ENCODE data around the gene PARVG.
A peak's percentile ranks its signal among the peaks of the same experiment; 100 is the strongest.

PARVG gene

DNA sequence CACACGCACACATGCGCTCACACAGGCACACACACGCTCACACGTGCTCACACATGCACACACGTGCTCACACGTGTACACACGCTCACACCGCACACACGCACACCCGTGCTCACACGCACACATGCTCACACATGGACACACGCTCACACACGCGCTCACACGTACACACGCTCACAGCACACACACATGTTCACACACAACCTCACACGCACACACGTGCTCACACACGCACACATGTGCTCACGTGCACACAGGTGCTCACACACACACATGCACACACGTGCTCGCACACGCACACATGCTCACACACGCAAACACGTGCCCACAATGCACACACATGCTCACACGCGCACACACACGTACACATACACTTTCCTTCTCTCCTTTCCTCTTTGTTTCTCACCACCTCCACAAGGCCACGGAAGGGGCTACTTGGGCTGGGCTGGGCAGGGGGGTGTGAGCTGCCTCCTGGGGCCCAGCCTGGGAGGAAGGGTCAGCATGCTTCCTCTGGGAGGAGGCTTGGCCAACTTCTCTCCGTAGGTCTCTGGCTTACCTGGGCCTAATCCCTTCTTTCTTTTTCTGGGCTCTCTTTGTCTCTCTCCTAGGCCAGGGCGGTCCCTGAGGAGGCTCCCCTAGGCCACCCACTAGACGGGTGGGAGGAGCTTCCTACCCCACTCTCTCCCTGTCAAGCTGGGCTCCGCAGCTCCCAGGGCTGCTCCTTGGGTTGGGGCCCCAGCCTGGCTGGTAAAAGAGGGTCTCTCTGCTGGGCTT, 34.5 kb upstream of the PARVG start:
- POLR2A ChIA-PET: no interaction called here
- CTCF ChIA-PET: interaction anchor here (0.7 kb wide), 1 partner anchor 60 kb away, joined by 5 read pairs; no protein-coding TSS in a partner anchor
- H3K27ac ChIP-seq (ENCODE audit: extremely low read depth, low read depth, low read length): no peak overlapping the region
- H3K4me3 ChIP-seq (ENCODE audit: low read depth, low read length): no peak overlapping the region
- TF ChIP-seq GLI4 (tag by site-specific recombination; IDR thresholded peaks at IDR 0.05): no peak
- no peak for TF ChIP-seq RBAK (tag by site-specific recombination; IDR thresholded peaks at IDR 0.05)
- TF ChIP-seq, protein P1, sequence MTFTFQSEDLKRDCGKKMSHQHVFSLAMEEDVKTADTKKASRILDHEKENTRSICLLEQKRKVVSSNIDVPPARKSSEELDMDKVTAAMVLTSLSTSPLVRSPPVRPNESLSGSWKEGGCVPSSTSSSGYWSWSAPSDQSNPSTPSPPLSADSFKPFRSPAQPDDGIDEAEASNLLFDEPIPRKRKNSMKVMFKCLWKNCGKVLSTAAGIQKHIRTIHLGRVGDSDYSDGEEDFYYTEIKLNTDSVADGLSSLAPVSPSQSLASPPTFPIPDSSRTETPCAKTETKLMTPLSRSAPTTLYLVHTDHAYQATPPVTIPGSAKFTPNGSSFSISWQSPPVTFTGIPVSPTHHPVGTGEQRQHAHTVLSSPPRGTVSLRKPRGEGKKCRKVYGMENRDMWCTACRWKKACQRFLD (tag by site-specific recombination; IDR thresholded peaks at IDR 0.05): no peak
- no peak for TF ChIP-seq ZNF837 (tag by site-specific recombination; IDR thresholded peaks at IDR 0.05)
- TF ChIP-seq, protein P2, sequence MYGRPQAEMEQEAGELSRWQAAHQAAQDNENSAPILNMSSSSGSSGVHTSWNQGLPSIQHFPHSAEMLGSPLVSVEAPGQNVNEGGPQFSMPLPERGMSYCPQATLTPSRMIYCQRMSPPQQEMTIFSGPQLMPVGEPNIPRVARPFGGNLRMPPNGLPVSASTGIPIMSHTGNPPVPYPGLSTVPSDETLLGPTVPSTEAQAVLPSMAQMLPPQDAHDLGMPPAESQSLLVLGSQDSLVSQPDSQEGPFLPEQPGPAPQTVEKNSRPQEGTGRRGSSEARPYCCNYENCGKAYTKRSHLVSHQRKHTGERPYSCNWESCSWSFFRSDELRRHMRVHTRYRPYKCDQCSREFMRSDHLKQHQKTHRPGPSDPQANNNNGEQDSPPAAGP (tag by site-specific recombination; IDR thresholded peaks at IDR 0.05): no peak
- no peak for TF ChIP-seq ZNF473 (tag by site-specific recombination; IDR thresholded peaks at IDR 0.05)
- TF ChIP-seq ZNF610 (tag by site-specific recombination; IDR thresholded peaks at IDR 0.05; ENCODE audit: borderline replicate concordance): no peak
- TF ChIP-seq MZF1 (tag by site-specific recombination; IDR thresholded peaks at IDR 0.05; ENCODE audit: borderline replicate concordance): no peak
- no peak for TF ChIP-seq ZNF623 (tag by site-specific recombination; IDR thresholded peaks at IDR 0.05)
- TF ChIP-seq, protein P3, sequence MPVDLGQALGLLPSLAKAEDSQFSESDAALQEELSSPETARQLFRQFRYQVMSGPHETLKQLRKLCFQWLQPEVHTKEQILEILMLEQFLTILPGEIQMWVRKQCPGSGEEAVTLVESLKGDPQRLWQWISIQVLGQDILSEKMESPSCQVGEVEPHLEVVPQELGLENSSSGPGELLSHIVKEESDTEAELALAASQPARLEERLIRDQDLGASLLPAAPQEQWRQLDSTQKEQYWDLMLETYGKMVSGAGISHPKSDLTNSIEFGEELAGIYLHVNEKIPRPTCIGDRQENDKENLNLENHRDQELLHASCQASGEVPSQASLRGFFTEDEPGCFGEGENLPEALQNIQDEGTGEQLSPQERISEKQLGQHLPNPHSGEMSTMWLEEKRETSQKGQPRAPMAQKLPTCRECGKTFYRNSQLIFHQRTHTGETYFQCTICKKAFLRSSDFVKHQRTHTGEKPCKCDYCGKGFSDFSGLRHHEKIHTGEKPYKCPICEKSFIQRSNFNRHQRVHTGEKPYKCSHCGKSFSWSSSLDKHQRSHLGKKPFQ (tag by site-specific recombination; IDR thresholded peaks at IDR 0.05): peak; percentile 95
- no peak for TF ChIP-seq ZNF302 (tag by site-specific recombination; IDR thresholded peaks at IDR 0.05; ENCODE audit: low read depth)
- no peak for TF ChIP-seq ZNF488 (tag by site-specific recombination; IDR thresholded peaks at IDR 0.05)
- no peak for TF ChIP-seq ZBTB1 (tag by site-specific recombination; IDR thresholded peaks at IDR 0.05)
- TF ChIP-seq OSR2 (tag by site-specific recombination; IDR thresholded peaks at IDR 0.05): no peak
- TF ChIP-seq, protein P4, sequence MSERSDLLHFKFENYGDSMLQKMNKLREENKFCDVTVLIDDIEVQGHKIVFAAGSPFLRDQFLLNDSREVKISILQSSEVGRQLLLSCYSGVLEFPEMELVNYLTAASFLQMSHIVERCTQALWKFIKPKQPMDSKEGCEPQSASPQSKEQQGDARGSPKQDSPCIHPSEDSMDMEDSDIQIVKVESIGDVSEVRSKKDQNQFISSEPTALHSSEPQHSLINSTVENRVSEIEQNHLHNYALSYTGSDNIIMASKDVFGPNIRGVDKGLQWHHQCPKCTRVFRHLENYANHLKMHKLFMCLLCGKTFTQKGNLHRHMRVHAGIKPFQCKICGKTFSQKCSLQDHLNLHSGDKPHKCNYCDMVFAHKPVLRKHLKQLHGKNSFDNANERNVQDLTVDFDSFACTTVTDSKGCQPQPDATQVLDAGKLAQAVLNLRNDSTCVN (tag by site-specific recombination; optimal IDR thresholded peaks at IDR 0.05): peak; percentile 9
- H3K4me1 ChIP-seq (ENCODE audit: control insufficient read depth, insufficient read depth, low read length): no peaks in the 10 kb centered on the region
- H3K36me3 ChIP-seq (ENCODE audit: control insufficient read depth in 2 of 2, insufficient read depth in 1 of 2, low read length in 2 of 2): no peaks in the 10 kb centered on the region
- no peaks in the 10 kb centered on the region for H3K9me3 ChIP-seq (ENCODE audit: control insufficient read depth, insufficient read depth, low read depth, low read length)

DNA sequence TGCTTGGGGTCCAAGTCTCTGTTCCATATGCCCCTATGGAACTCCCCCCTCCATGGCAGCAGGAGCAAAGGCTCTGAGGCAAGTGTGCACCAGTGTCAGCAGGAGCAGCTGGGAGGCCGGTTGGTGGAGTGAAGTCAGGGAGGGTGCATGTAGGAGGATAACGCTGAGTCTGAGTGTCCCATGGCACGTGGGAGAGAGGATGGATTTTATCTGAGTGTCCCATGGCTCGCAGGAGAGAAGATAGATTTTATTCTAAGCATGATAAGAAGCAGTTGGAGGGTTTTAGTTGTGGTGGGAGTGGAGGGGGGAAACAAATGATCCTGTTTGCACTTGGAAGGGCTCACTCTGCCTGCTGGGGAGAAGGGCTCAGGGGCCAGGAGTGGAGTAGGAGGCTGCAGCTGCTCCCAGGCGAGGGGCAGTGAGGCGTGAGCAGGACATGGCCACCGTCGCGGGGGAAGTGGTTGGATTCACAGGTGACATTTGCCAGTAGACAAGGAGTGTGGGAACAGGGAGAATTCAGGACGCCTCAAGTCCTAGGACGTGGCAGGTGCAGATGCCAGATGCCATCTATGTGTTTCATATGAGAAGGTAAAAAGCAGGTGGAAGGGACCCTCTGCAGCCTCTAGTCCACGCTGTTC, 33.6 kb upstream of the PARVG start:
- Histone ChIP-seq H3K27ac (ENCODE audit: extremely low read depth, low read depth, low read length) (no peak overlapping the region), H3K36me3 (ENCODE audit: control insufficient read depth in 2 of 2, insufficient read depth in 1 of 2, low read length in 2 of 2) (no peaks in the 10 kb centered on the region), H3K4me1 (ENCODE audit: control insufficient read depth, insufficient read depth, low read length) (no peaks in the 10 kb centered on the region), H3K4me3 (ENCODE audit: low read depth, low read length) (no peak overlapping the region), H3K9me3 (ENCODE audit: control insufficient read depth, insufficient read depth, low read depth, low read length) (no peaks in the 10 kb centered on the region)
- no peak for TF ChIP-seq PRDM6 (tag by site-specific recombination; IDR thresholded peaks at IDR 0.05)
- peak; percentile 52 for TF ChIP-seq ZFHX2 (tag by site-specific recombination; conservative IDR thresholded peaks at IDR 0.05)
- TF ChIP-seq, protein P5, sequence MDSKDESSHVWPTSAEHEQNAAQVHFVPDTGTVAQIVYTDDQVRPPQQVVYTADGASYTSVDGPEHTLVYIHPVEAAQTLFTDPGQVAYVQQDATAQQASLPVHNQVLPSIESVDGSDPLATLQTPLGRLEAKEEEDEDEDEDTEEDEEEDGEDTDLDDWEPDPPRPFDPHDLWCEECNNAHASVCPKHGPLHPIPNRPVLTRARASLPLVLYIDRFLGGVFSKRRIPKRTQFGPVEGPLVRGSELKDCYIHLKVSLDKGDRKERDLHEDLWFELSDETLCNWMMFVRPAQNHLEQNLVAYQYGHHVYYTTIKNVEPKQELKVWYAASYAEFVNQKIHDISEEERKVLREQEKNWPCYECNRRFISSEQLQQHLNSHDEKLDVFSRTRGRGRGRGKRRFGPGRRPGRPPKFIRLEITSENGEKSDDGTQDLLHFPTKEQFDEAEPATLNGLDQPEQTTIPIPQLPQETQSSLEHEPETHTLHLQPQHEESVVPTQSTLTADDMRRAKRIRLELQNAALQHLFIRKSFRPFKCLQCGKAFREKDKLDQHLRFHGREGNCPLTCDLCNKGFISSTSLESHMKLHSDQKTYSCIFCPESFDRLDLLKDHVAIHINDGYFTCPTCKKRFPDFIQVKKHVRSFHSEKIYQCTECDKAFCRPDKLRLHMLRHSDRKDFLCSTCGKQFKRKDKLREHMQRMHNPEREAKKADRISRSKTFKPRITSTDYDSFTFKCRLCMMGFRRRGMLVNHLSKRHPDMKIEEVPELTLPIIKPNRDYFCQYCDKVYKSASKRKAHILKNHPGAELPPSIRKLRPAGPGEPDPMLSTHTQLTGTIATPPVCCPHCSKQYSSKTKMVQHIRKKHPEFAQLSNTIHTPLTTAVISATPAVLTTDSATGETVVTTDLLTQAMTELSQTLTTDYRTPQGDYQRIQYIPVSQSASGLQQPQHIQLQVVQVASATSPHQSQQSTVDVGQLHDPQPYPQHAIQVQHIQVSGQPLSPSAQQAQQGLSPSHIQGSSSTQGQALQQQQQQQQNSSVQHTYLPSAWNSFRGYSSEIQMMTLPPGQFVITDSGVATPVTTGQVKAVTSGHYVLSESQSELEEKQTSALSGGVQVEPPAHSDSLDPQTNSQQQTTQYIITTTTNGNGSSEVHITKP (tag by site-specific recombination; IDR thresholded peaks at IDR 0.05): no peak
- peak; percentile 69 for TF ChIP-seq EGR2 (tag by site-specific recombination; IDR thresholded peaks at IDR 0.05; ENCODE audit: low read depth)
- ChIA-PET CTCF (no interaction called here), POLR2A (no interaction called here)
